MM.1S (cell line): Measurements from ENCODE around the gene LRG1.
"Not testable (repeated sequence)": the region's sequence is repeated elsewhere in the genome, so short reads cannot be mapped to it uniquely, and the experiment has no call there.

Source experiments
- DNase-seq: peaks from one replicate; pipeline ENCODE4 v3.0.0-alpha.2; 2015
- H2AFZ ChIP-seq: fragments of 300-600 bp; sonication (generic); 2 replicates; pipeline ENCODE4 v1.6.0; 2016; ENCODE audit warnings: antibody characterized with exemption, low read length
- H3F3A ChIP-seq: fragments of 300-600 bp; sonication (generic); 2 replicates; pipeline ENCODE4 v1.6.1; 2016; ENCODE audit warnings: mild to moderate bottlenecking, antibody characterized with exemption, low read length, moderate library complexity, mixed read lengths; ENCODE audit not compliant: insufficient read depth
- H3K27ac ChIP-seq: fragments of 300-600 bp; sonication (generic); 2 replicates; pipeline ENCODE4 v1.5.1; 2016; ENCODE audit warnings: mild to moderate bottlenecking, low read length
- H3K27me3 ChIP-seq: fragments of 300-600 bp; sonication (generic); replicated peaks from 2 replicates; pipeline ENCODE4 v1.6.0; 2016; ENCODE audit warnings: low read length; ENCODE audit not compliant: insufficient read depth
- H3K36me3 ChIP-seq: fragments of 300-600 bp; sonication (generic); replicated peaks from 2 replicates; pipeline ENCODE4 v1.6.1; 2016; ENCODE audit warnings: mild to moderate bottlenecking, low read length, mixed read lengths; ENCODE audit not compliant: insufficient read depth
- H3K4me1 ChIP-seq: fragments of 300-600 bp; sonication (generic); 2 replicates; pipeline ENCODE4 v1.6.1; 2016; ENCODE audit warnings: low read length, mixed read lengths
- H3K4me2 ChIP-seq: fragments of 300-600 bp; sonication (generic); 2 replicates; pipeline ENCODE4 v1.6.0; 2016; ENCODE audit warnings: low read depth, low read length
- H3K4me3 ChIP-seq: fragments of 300-600 bp; sonication (generic); 2 replicates; pipeline ENCODE4 v1.5.1; 2016; ENCODE audit warnings: low read length, mixed read lengths
- H3K79me2 ChIP-seq: fragments of 300-600 bp; sonication (generic); 2 replicates; pipeline ENCODE4 v1.6.1; 2016; ENCODE audit warnings: mixed run types, low read length, mixed read lengths
- H3K9ac ChIP-seq: fragments of 300-600 bp; sonication (generic); 2 replicates; pipeline ENCODE4 v1.6.1; 2016; ENCODE audit warnings: low read length, mixed read lengths
- H3K9me2 ChIP-seq: fragments of 300-600 bp; sonication (generic); replicated peaks from 2 replicates; pipeline ENCODE4 v1.6.1; 2016; ENCODE audit warnings: mild to moderate bottlenecking, low read length, mixed read lengths; ENCODE audit not compliant: insufficient read depth
- H3K9me3 ChIP-seq: fragments of 300-600 bp; sonication (generic); replicated peaks from 2 replicates; pipeline ENCODE4 v1.6.1; 2016; ENCODE audit warnings: mild to moderate bottlenecking, low read length, mixed read lengths; ENCODE audit not compliant: insufficient read depth
- H4K20me1 ChIP-seq: fragments of 300-600 bp; sonication (generic); 2 replicates; pipeline ENCODE4 v1.6.1; 2016; ENCODE audit warnings: mild to moderate bottlenecking, low read length, moderate library complexity, mixed read lengths; ENCODE audit not compliant: insufficient read depth
- CTCF ChIP-seq: fragments of 300-600 bp; sonication (generic); IDR thresholded peaks from 2 replicates; pipeline ENCODE4 v1.5.1; 2016; ENCODE audit warnings: antibody characterized with exemption, low read length, mixed read lengths
- EZH2 ChIP-seq: fragments of 300-600 bp; sonication (generic); optimal IDR thresholded peaks from 2 replicates; pipeline ENCODE3; 2017; ENCODE audit warnings: low read depth, mild to moderate bottlenecking, antibody characterized with exemption, low read length, mixed read lengths
- EZH2phosphoT487 ChIP-seq: fragments of 300-600 bp; sonication (generic); IDR thresholded peaks from 2 replicates; pipeline ENCODE4 v1.6.1; 2018; ENCODE audit warnings: antibody characterized with exemption, low read length

The LRG1 gene

GRCh38 chr19:4547303-4548237 is 7.7 kb upstream of the LRG1 start:
- no peak for DNase-seq
- H2AFZ ChIP-seq, result no peak overlapping the region

DNA sequence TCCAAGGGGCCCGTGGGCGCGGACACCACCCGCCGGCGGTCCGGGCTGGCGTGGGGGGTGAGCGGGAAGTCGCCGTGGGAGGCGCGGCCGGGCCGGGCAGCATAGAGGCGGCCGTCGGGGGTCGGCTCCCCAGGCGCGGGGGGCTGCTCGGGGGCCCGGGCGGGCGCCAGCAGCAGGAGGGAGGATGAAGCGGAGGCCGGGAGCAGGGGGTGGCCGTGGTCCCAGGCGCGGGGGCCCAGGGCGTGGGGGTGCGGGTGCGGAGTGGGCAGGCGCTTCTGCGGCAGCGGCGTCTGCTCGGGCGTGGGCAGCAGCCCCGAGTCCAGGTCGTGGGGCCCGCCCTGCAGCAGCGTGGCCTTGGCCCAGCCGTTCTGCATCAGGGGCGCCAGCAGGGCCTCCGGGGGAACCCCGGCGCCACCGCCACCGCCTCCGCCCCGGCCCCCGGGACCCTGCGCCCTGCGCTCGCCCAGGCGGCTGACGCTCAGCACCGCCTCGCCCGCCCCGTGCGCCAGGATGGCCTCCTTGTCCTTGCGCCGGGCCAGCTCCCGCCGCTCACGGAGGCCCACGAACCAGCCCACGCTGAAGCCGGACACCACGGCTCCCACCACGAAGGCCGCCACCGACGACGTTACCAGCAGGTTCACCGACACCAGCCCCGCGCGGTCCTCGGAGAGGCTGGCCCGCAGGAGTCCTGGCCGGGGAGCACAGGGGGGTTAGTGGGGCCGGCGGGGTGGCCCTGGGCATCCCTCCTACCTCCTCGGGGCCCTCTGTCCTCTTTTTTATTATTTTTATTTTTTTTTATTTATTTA is 4.2 kb upstream of the LRG1 start:
- Histone ChIP-seq H3K9me2 (no peaks in the 10 kb centered on the region), H3K4me3 (no peak overlapping the region), H3K4me1 (peaks cover 5% of the 10 kb centered on the region; the same call in 1 of the 2 replicates), H3K27me3 (peaks cover 69% of the 10 kb centered on the region), H3K4me2 (no peak overlapping the region), H3K27ac (no peak overlapping the region), H4K20me1 (no peaks in the 10 kb centered on the region), H3K79me2 (no peaks in the 10 kb centered on the region), H3K36me3 (no peaks in the 10 kb centered on the region), H2AFZ (no peak overlapping the region), H3F3A (no peaks in the 10 kb centered on the region), H3K9ac (no peak overlapping the region), H3K9me3 (no peaks in the 10 kb centered on the region)
- DNase-seq, result no peak
- TF ChIP-seq EZH2phosphoT487 (no peak), CTCF (no peak), EZH2 (no peak)

More at GRCh38 chr19:4547303-4548237, 7.7 kb upstream of the LRG1 start:
- H3K9ac ChIP-seq, result no peak overlapping the region
- no peak overlapping the region for H3K4me2 ChIP-seq
- no peaks in the 10 kb centered on the region for H3F3A ChIP-seq
- H4K20me1 ChIP-seq, result no peaks in the 10 kb centered on the region
- H3K79me2 ChIP-seq, result no peaks in the 10 kb centered on the region
- TF ChIP-seq CTCF, result peak; percentile 50
- no peak for TF ChIP-seq EZH2phosphoT487
- H3K4me3 ChIP-seq, result no peak overlapping the region
- H3K27me3 ChIP-seq, result peaks cover 72% of the 10 kb centered on the region
- H3K9me2 ChIP-seq, result no peaks in the 10 kb centered on the region
- H3K9me3 ChIP-seq, result no peaks in the 10 kb centered on the region
- H3K27ac ChIP-seq, result no peak overlapping the region
- H3K36me3 ChIP-seq, result no peaks in the 10 kb centered on the region
- no peaks in the 10 kb centered on the region for H3K4me1 ChIP-seq

- H4K20me1 ChIP-seq, result no peaks in the 10 kb centered on the region
- H3K9me3 ChIP-seq, result no peaks in the 10 kb centered on the region
- no peak overlapping the region for H3K4me3 ChIP-seq
- no peak overlapping the region for H3K9ac ChIP-seq
- peaks cover 5% of the 10 kb centered on the region; the same call in 1 of the 2 replicates for H3K4me1 ChIP-seq
- H3F3A ChIP-seq, result no peaks in the 10 kb centered on the region
- peaks cover 69% of the 10 kb centered on the region for H3K27me3 ChIP-seq
- H3K27ac ChIP-seq, result no peak overlapping the region
- DNase-seq, result no peak
- H3K36me3 ChIP-seq, result no peaks in the 10 kb centered on the region
- H3K9me2 ChIP-seq, result no peaks in the 10 kb centered on the region
- TF ChIP-seq EZH2 (no peak), CTCF (no peak), EZH2phosphoT487 (no peak)
- H2AFZ ChIP-seq, result no peak overlapping the region
- no peaks in the 10 kb centered on the region for H3K79me2 ChIP-seq
- H3K4me2 ChIP-seq, result no peak overlapping the region
Observed at GRCh38 chr19:4542896-4543841, 3.3 kb upstream of the LRG1 start.

DNA sequence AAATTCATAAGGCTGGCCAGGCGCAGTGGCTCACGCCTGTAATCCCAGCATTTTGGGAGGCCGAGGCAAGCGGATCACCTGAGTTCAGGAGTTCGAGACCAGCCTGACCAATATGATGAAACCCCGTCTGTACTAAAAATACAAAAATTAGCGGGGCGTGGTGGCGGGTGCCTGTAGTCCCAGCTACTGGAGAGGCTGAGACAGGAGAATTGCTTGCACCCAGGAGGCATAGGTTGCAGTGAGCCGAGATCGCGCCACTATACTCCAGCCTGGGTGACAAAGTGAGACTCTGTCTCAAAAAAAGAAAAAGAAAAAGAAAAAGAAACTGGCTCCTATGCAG is 1.9 kb upstream of the LRG1 start:
- peaks cover 69% of the 10 kb centered on the region for H3K27me3 ChIP-seq
- not testable (repeated sequence) for H3K9ac ChIP-seq, DNase-seq, H3K9me2 ChIP-seq, H3K27ac ChIP-seq, H3K4me3 ChIP-seq, H3K4me2 ChIP-seq, H2AFZ ChIP-seq, H3K79me2 ChIP-seq, H3K4me1 ChIP-seq, H4K20me1 ChIP-seq, H3K9me3 ChIP-seq, H3K36me3 ChIP-seq, H3F3A ChIP-seq
